ENCODE data around the gene NCAM1. TPM values are rescaled to one million over a fixed set of nuclear protein-coding genes. Genes with fewer than 3 reads are reported as not detected.

NCAM1 gene
- total and polyA plus RNA-seq, 9 of the 15 experiments (the other 6 are each of a cell fraction or from before 2014, with no cell fraction given) = 0.09 to 0.23 TPM; not detected in 7

DNA sequence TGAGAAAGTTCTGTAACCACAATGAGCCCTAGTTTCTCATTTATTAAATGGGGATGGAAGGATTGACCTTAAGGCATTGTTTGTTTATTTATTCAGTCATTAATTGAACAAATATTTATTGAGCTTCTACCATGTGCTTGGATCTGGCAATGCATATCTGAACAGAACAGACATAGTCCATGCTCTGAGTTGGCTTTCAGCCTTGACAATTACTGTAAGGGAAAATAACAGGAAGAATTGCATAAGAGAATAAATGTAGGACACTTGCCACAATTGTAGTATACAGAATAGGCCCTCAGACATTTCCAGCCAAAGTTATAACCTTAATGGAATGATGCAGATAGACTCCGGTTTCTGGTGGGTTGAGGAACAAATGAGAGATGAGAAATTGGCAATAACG, 192.6 kb downstream of the NCAM1 start:
- no peak for FAIRE-seq
- Histone ChIP-seq H3K9ac (ENCODE audit: insufficient read depth in 1 of 2, low read depth in 2 of 2, low read length in 2 of 2) (no peak overlapping the region), H2AFZ (ENCODE audit: low read depth, low read length) (no peak overlapping the region), H3K27me3 (ENCODE audit: control insufficient read depth in 2 of 2, insufficient read depth in 2 of 2, low read length in 2 of 2) (peaks cover 0 to 3% of the 10 kb centered on the region in 2 experiments; a peak in 1 of 5 replicates), H3K4me1 (replicated peaks in 1 of 2; ENCODE audit: control insufficient read depth in 2 of 2, insufficient read depth in 2 of 2, low read length in 2 of 2) (no peaks in the 10 kb centered on the region), H3K27ac (ENCODE audit: extremely low read depth, low read depth, low read length) (no peak overlapping the region), H3K9me3 (replicated peaks; ENCODE audit: control insufficient read depth, insufficient read depth, low read depth, low read length) (no peaks in the 10 kb centered on the region), H3K4me2 (ENCODE audit: insufficient read depth, low read length) (no peak overlapping the region), H3K9me1 (ENCODE audit: control insufficient read depth, insufficient read depth, low read length) (no peaks in the 10 kb centered on the region), H3K79me2 (ENCODE audit: control insufficient read depth, insufficient read depth, low read length) (no peaks in the 10 kb centered on the region), H3K4me3 (no peak overlapping the region), H3K36me3 (ENCODE audit: control insufficient read depth, insufficient read depth, low read length) (no peaks in the 10 kb centered on the region), H4K20me1 (replicated peaks; ENCODE audit: control insufficient read depth, insufficient read depth, low read length) (no peaks in the 10 kb centered on the region)
- DNase-seq (ENCODE audit: extremely low read depth in 1 of 4, low spot score in 3 of 4) = no peak
- no peak for ATAC-seq
- ChIA-PET CTCF (ENCODE audit: low intra/inter-chr PET ratio) (no interaction called here), POLR2A (interaction anchor here (0.6 kb wide), 1 partner anchor 19 kb away, joined by 3 read pairs; no protein-coding TSS in a partner anchor)
- in situ Hi-C loops (cut with MboI) (no loop called here), intact Hi-C loops (cut with micrococcal nuclease) (no loop called here)
- 0% methylated on average over 2 of the region's 2 CpGs for WGBS (ENCODE audit: insufficient coverage, low coverage, missing lambda C conversion rate)
- no peak for TF ChIP-seq CEBPG (CRISPR knock-in tag; IDR thresholded peaks at IDR 0.05)
- no peak for TF ChIP-seq CEBPG (tag; conservative IDR thresholded peaks at IDR 0.05 in 1 of 2, IDR thresholded peaks at IDR 0.05 in 1 of 2)
- TF ChIP-seq MIER1 (IDR thresholded peaks at IDR 0.05; ENCODE audit: low read depth) = no peak
- BruUV-seq (replicated peaks) = no TSS peak

DNA sequence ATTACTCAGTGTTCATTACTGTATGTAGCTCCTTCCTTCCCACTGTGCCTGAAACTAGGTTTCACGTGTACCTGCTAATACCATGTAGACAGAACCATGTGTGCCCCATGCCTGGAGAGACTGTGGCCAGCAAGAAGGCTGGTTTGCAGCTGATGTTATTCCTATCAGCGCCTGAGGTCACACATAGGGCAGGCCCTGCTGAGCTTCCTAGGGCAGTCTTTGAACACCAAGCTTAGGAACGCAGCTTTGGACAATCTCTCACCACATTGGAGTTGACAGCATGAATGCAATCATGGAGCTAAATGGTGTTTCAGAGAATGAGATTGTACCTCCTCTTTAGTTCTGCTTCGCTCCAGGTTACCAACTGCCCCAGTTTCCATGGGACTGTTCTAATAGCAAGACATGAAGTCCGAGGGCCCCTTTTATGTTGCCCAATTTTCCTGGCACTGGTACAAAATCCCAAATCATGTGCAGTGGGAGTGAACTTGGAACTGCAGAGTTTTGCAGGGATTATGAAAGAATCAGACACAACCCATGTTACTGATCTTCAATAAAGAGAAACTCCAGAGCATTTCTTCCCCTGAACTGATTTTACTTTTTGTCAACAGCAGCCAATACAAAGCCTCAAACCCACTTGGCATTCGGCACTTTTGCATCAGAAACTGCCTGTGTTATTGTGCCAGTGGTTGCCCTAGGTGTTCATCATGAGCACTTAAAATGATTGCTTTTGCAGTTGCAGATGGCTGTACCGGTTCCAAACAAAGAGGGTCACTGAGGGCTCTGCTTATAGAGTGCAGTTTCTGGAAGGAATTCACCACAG, 199.0 kb downstream of the NCAM1 start:
- Histone ChIP-seq H3K36me3 (ENCODE audit: control insufficient read depth, insufficient read depth, low read length) (no peaks in the 10 kb centered on the region), H3K79me2 (ENCODE audit: control insufficient read depth, insufficient read depth, low read length) (no peaks in the 10 kb centered on the region), H4K20me1 (replicated peaks; ENCODE audit: control insufficient read depth, insufficient read depth, low read length) (no peaks in the 10 kb centered on the region), H3K27ac (ENCODE audit: extremely low read depth, low read depth, low read length) (no peak overlapping the region), H3K9ac (ENCODE audit: insufficient read depth in 1 of 2, low read depth in 2 of 2, low read length in 2 of 2) (no peak overlapping the region), H3K4me3 (no peak overlapping the region), H3K9me3 (replicated peaks; ENCODE audit: control insufficient read depth, insufficient read depth, low read depth, low read length) (no peaks in the 10 kb centered on the region), H3K4me1 (replicated peaks in 1 of 2; ENCODE audit: control insufficient read depth in 2 of 2, insufficient read depth in 2 of 2, low read length in 2 of 2) (no peaks in the 10 kb centered on the region), H3K4me2 (ENCODE audit: insufficient read depth, low read length) (no peak overlapping the region), H2AFZ (ENCODE audit: low read depth, low read length) (no peak overlapping the region), H3K9me1 (ENCODE audit: control insufficient read depth, insufficient read depth, low read length) (no peaks in the 10 kb centered on the region), H3K27me3 (ENCODE audit: control insufficient read depth in 2 of 2, insufficient read depth in 2 of 2, low read length in 2 of 2) (peaks cover 2 to 4% of the 10 kb centered on the region in 2 experiments; a peak in 2 of 5 replicates)
- intact Hi-C loops (cut with micrococcal nuclease) = no loop called here
- TF ChIP-seq POLR3G (IDR thresholded peaks at IDR 0.05; ENCODE audit: extremely low read depth, insufficient read length, insufficient replicate concordance) = no peak
- TF ChIP-seq THRAP3 (IDR thresholded peaks at IDR 0.05; ENCODE audit: borderline replicate concordance) = no peak
- TF ChIP-seq, protein P1, sequence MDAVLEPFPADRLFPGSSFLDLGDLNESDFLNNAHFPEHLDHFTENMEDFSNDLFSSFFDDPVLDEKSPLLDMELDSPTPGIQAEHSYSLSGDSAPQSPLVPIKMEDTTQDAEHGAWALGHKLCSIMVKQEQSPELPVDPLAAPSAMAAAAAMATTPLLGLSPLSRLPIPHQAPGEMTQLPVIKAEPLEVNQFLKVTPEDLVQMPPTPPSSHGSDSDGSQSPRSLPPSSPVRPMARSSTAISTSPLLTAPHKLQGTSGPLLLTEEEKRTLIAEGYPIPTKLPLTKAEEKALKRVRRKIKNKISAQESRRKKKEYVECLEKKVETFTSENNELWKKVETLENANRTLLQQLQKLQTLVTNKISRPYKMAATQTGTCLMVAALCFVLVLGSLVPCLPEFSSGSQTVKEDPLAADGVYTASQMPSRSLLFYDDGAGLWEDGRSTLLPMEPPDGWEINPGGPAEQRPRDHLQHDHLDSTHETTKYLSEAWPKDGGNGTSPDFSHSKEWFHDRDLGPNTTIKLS (IDR thresholded peaks at IDR 0.05; ENCODE audit: borderline replicate concordance, low read depth) = no peak
- no peak for TF ChIP-seq XRCC4 (IDR thresholded peaks at IDR 0.05; ENCODE audit: extremely low read depth, insufficient read depth, insufficient read length)
- 0% methylated on average over 7 of the region's 7 CpGs for WGBS (ENCODE audit: insufficient coverage, low coverage, missing lambda C conversion rate)
- no peak for ATAC-seq
- no peak for DNase-seq (ENCODE audit: extremely low read depth in 1 of 4, low spot score in 3 of 4)
- no peak for FAIRE-seq
- BruUV-seq (replicated peaks) = no TSS peak
- in situ Hi-C loops (cut with MboI) = no loop called here
- ChIA-PET POLR2A (no interaction called here), CTCF (ENCODE audit: low intra/inter-chr PET ratio) (no interaction called here)

Measured in K562 (cell line).